Activated T-cell treated with anti-CD3 and anti-CD28 coated beads, Interleukin-2, amount 50 U/mL, for 24 hours (primary cell): ENCODE measurements around the gene KIF18B.

ENCODE experiments used
- DNase-seq: peaks from one replicate; pipeline ENCODE4 v3.0.0-alpha.2; 2020
- H3K27ac Mint-ChIP-seq: 2 replicates; pipeline ENCODE4 v1.8.0; 2020; ENCODE audit warnings: mild to moderate bottlenecking, mixed read lengths
- H3K27me3 Mint-ChIP-seq: 2 replicates; pipeline ENCODE4 v1.8.0; 2020; ENCODE audit warnings: mixed read lengths
- H3K36me3 Mint-ChIP-seq: 2 replicates; pipeline ENCODE4 v1.8.0; 2020; ENCODE audit warnings: low read depth, mixed read lengths
- H3K4me1 Mint-ChIP-seq: 2 replicates; pipeline ENCODE4 v1.8.0; 2020; ENCODE audit warnings: low read depth, mixed read lengths
- H3K4me3 Mint-ChIP-seq: 2 replicates; pipeline ENCODE4 v1.8.0; 2020; ENCODE audit warnings: mild to moderate bottlenecking, moderate library complexity, mixed read lengths
- H3K9me3 Mint-ChIP-seq: 2 replicates; pipeline ENCODE4 v1.8.0; 2020; ENCODE audit warnings: mixed read lengths

The KIF18B gene

GRCh38 chr17:44933824-44934744 lies 13.5 kb downstream of the KIF18B start:
- H3K27me3 Mint-ChIP-seq = no peaks in the 10 kb centered on the region
- H3K9me3 Mint-ChIP-seq = peaks cover 4% of the 10 kb centered on the region
- peaks cover 4% of the 10 kb centered on the region for H3K4me1 Mint-ChIP-seq
- H3K27ac Mint-ChIP-seq = peak overlapping the region; percentile 11
- no peak for DNase-seq
- H3K4me3 Mint-ChIP-seq = no peak overlapping the region
- peaks cover 78% of the 10 kb centered on the region for H3K36me3 Mint-ChIP-seq

GRCh38 chr17:44932787-44933097 lies 14.8 kb downstream of the KIF18B start:
- no peaks in the 10 kb centered on the region for H3K27me3 Mint-ChIP-seq
- peaks cover 84% of the 10 kb centered on the region for H3K36me3 Mint-ChIP-seq
- H3K4me1 Mint-ChIP-seq = peaks cover 4% of the 10 kb centered on the region

GRCh38 chr17:44932096-44932786 lies 15.3 kb downstream of the KIF18B start:
- H3K27ac Mint-ChIP-seq = no peak overlapping the region

More at GRCh38 chr17:44932787-44933097, 14.8 kb downstream of the KIF18B start:
- no peak for DNase-seq
- Mint-ChIP-seq H3K9me3 (no peaks in the 10 kb centered on the region), H3K27ac (no peak overlapping the region), H3K4me3 (no peak overlapping the region)

GRCh38 chr17:44931376-44931775 lies 16.2 kb downstream of the KIF18B start:
- Mint-ChIP-seq H3K27ac (no peak overlapping the region), H3K36me3 (peaks cover 95% of the 10 kb centered on the region), H3K9me3 (no peaks in the 10 kb centered on the region), H3K4me3 (no peak overlapping the region), H3K27me3 (no peaks in the 10 kb centered on the region), H3K4me1 (no peaks in the 10 kb centered on the region)
- no peak for DNase-seq

More at GRCh38 chr17:44932096-44932786, 15.3 kb downstream of the KIF18B start:
- H3K27me3 Mint-ChIP-seq = no peaks in the 10 kb centered on the region
- H3K36me3 Mint-ChIP-seq = peaks cover 87% of the 10 kb centered on the region
- no peak for DNase-seq
- H3K4me1 Mint-ChIP-seq = peaks cover 4% of the 10 kb centered on the region
- no peaks in the 10 kb centered on the region for H3K9me3 Mint-ChIP-seq
- H3K4me3 Mint-ChIP-seq = no peak overlapping the region

GRCh38 chr17:44930667-44931066 lies 16.9 kb downstream of the KIF18B start:
- Mint-ChIP-seq H3K9me3 (no peaks in the 10 kb centered on the region), H3K4me3 (no peak overlapping the region), H3K4me1 (no peaks in the 10 kb centered on the region), H3K27ac (no peak overlapping the region), H3K36me3 (peaks cover 96% of the 10 kb centered on the region), H3K27me3 (no peaks in the 10 kb centered on the region)
- DNase-seq = no peak

- Mint-ChIP-seq H3K27me3 (no peaks in the 10 kb centered on the region), H3K27ac (no peak overlapping the region), H3K4me1 (no peaks in the 10 kb centered on the region), H3K36me3 (peaks cover 86% of the 10 kb centered on the region), H3K4me3 (no peak overlapping the region), H3K9me3 (no peaks in the 10 kb centered on the region)
- no peak for DNase-seq
These were observed 18.4 kb downstream of the KIF18B start for GRCh38 chr17:44928950-44929720.

GRCh38 chr17:44928136-44928535 lies 19.4 kb downstream of the KIF18B start:
- H3K9me3 Mint-ChIP-seq = no peaks in the 10 kb centered on the region
- no peaks in the 10 kb centered on the region for H3K4me1 Mint-ChIP-seq
- H3K27me3 Mint-ChIP-seq = no peaks in the 10 kb centered on the region
- DNase-seq = no peak
- H3K27ac Mint-ChIP-seq = no peak overlapping the region
- peaks cover 76% of the 10 kb centered on the region for H3K36me3 Mint-ChIP-seq
- H3K4me3 Mint-ChIP-seq = no peak overlapping the region

GRCh38 chr17:44927696-44928095 lies 19.9 kb downstream of the KIF18B start:
- no peak for DNase-seq
- Mint-ChIP-seq H3K36me3 (peaks cover 73% of the 10 kb centered on the region), H3K27me3 (peaks cover 2% of the 10 kb centered on the region), H3K4me3 (no peak overlapping the region), H3K9me3 (no peaks in the 10 kb centered on the region), H3K4me1 (no peaks in the 10 kb centered on the region), H3K27ac (no peak overlapping the region)

GRCh38 chr17:44926821-44927525 lies 20.6 kb downstream of the KIF18B start:
- Mint-ChIP-seq H3K36me3 (peaks cover 66% of the 10 kb centered on the region), H3K27ac (no peak overlapping the region), H3K9me3 (no peaks in the 10 kb centered on the region), H3K4me3 (no peak overlapping the region), H3K4me1 (no peaks in the 10 kb centered on the region), H3K27me3 (peaks cover 8% of the 10 kb centered on the region)
- DNase-seq = no peak

- no peak for DNase-seq
- H3K4me3 Mint-ChIP-seq = no peak overlapping the region
- peaks cover 15% of the 10 kb centered on the region for H3K27me3 Mint-ChIP-seq
- H3K9me3 Mint-ChIP-seq = no peaks in the 10 kb centered on the region
- H3K4me1 Mint-ChIP-seq = no peaks in the 10 kb centered on the region
- no peak overlapping the region for H3K27ac Mint-ChIP-seq
- H3K36me3 Mint-ChIP-seq = peaks cover 57% of the 10 kb centered on the region
These were observed 21.6 kb downstream of the KIF18B start for GRCh38 chr17:44925731-44926697.

- no peak overlapping the region for H3K4me3 Mint-ChIP-seq
- H3K4me1 Mint-ChIP-seq = peaks cover 5% of the 10 kb centered on the region
- no peak overlapping the region for H3K27ac Mint-ChIP-seq
- peaks cover 39% of the 10 kb centered on the region for H3K36me3 Mint-ChIP-seq
- H3K9me3 Mint-ChIP-seq = no peaks in the 10 kb centered on the region
- no peak for DNase-seq
- peaks cover 24% of the 10 kb centered on the region for H3K27me3 Mint-ChIP-seq
These were observed 23.4 kb downstream of the KIF18B start for GRCh38 chr17:44924107-44924544.

- Mint-ChIP-seq H3K27ac (peak overlapping the region; percentile 58), H3K9me3 (no peaks in the 10 kb centered on the region), H3K4me1 (peaks cover 5% of the 10 kb centered on the region), H3K4me3 (no peak overlapping the region), H3K27me3 (peaks cover 24% of the 10 kb centered on the region), H3K36me3 (peaks cover 27% of the 10 kb centered on the region)
- no peak for DNase-seq
These were observed 24.7 kb downstream of the KIF18B start for GRCh38 chr17:44922746-44923470.

- Mint-ChIP-seq H3K27me3 (peaks cover 24% of the 10 kb centered on the region), H3K4me1 (peaks cover 5% of the 10 kb centered on the region), H3K36me3 (peaks cover 19% of the 10 kb centered on the region), H3K27ac (no peak overlapping the region), H3K9me3 (no peaks in the 10 kb centered on the region), H3K4me3 (no peak overlapping the region)
- DNase-seq = no peak
These were observed 25.4 kb downstream of the KIF18B start for GRCh38 chr17:44922136-44922535.
